ENCODE measurements around the gene SIGLECL1.
"Not testable (repeated sequence)": the region's sequence is repeated elsewhere in the genome, so short reads cannot be mapped to it uniquely, and the experiment has no call there.

Gene SIGLECL1

GRCh38 chr19:51250786-51251467 lies at the start of gene SIGLECL1:
TSS of gene SIGLECL1 (plus strand) at chr19:51251080. CDS start at chr19:51264073, 12,993 bp downstream.
- FAIRE-seq = no peak

GRCh38 chr19:51201712-51202111 lies 49.2 kb upstream of the SIGLECL1 start:
- no peak for FAIRE-seq

GRCh38 chr19:51203916-51204315 lies 47.0 kb upstream of the SIGLECL1 start:
- no peak for FAIRE-seq

GRCh38 chr19:51204321-51204720 lies 46.6 kb upstream of the SIGLECL1 start:
- FAIRE-seq = no peak

- FAIRE-seq = no peak
These were observed 43.1 kb upstream of the SIGLECL1 start for GRCh38 chr19:51207747-51208146.

- no peak for FAIRE-seq
These were observed 40.6 kb upstream of the SIGLECL1 start for GRCh38 chr19:51210191-51210784.

GRCh38 chr19:51210874-51211361 lies 40.0 kb upstream of the SIGLECL1 start:
- not testable (repeated sequence) for FAIRE-seq

- FAIRE-seq = no peak
These were observed 39.0 kb upstream of the SIGLECL1 start for GRCh38 chr19:51211833-51212232.

- FAIRE-seq = no peak
These were observed 31.6 kb upstream of the SIGLECL1 start for GRCh38 chr19:51219307-51219706.

GRCh38 chr19:51219971-51220370 lies 30.9 kb upstream of the SIGLECL1 start:
- no peak for FAIRE-seq

GRCh38 chr19:51220996-51221395 lies 29.9 kb upstream of the SIGLECL1 start:
- FAIRE-seq = no peak

GRCh38 chr19:51224163-51224641 lies 26.7 kb upstream of the SIGLECL1 start:
- FAIRE-seq = no peak

- FAIRE-seq = not testable (repeated sequence)
These were observed 25.9 kb upstream of the SIGLECL1 start, which contains the start of gene CD33 for GRCh38 chr19:51224898-51225393. TSS of gene CD33 (plus strand) at chr19:51225080. CDS start at chr19:51225119, 39 bp downstream.

GRCh38 chr19:51226067-51226466 lies 24.8 kb upstream of the SIGLECL1 start:
- FAIRE-seq = no peak

- no peak for FAIRE-seq
These were observed 23.6 kb upstream of the SIGLECL1 start for GRCh38 chr19:51227326-51227725.

GRCh38 chr19:51227966-51228365 lies 22.9 kb upstream of the SIGLECL1 start:
- FAIRE-seq = no peak

GRCh38 chr19:51240866-51241265 lies 10.0 kb upstream of the SIGLECL1 start:
- FAIRE-seq = no peak

- FAIRE-seq = no peak
These were observed 7.8 kb upstream of the SIGLECL1 start for GRCh38 chr19:51242881-51243630.

- FAIRE-seq = no peak
These were observed 4.7 kb upstream of the SIGLECL1 start for GRCh38 chr19:51246164-51246552.

- FAIRE-seq = no peak
These were observed 2.8 kb upstream of the SIGLECL1 start for GRCh38 chr19:51247972-51248590.

- FAIRE-seq = no peak
These were observed 564 bp downstream of the SIGLECL1 start for GRCh38 chr19:51251468-51251820.

GRCh38 chr19:51252306-51253079 lies 1.6 kb downstream of the SIGLECL1 start:
- no peak for FAIRE-seq

Data from colon (tissue), 2 donors.